ENCODE data around the gene RESP18.

- TF ChIP-seq, protein P1, sequence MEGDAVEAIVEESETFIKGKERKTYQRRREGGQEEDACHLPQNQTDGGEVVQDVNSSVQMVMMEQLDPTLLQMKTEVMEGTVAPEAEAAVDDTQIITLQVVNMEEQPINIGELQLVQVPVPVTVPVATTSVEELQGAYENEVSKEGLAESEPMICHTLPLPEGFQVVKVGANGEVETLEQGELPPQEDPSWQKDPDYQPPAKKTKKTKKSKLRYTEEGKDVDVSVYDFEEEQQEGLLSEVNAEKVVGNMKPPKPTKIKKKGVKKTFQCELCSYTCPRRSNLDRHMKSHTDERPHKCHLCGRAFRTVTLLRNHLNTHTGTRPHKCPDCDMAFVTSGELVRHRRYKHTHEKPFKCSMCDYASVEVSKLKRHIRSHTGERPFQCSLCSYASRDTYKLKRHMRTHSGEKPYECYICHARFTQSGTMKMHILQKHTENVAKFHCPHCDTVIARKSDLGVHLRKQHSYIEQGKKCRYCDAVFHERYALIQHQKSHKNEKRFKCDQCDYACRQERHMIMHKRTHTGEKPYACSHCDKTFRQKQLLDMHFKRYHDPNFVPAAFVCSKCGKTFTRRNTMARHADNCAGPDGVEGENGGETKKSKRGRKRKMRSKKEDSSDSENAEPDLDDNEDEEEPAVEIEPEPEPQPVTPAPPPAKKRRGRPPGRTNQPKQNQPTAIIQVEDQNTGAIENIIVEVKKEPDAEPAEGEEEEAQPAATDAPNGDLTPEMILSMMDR (IDR thresholded peaks at IDR 0.05): no peak
- no peak for TF ChIP-seq TAF1 (IDR thresholded peaks at IDR 0.05; ENCODE audit: borderline replicate concordance, low read depth, low read length)
- no peak for TF ChIP-seq SMC3 (IDR thresholded peaks at IDR 0.05; ENCODE audit: low read depth, low read length)
- TF ChIP-seq, protein P2, sequence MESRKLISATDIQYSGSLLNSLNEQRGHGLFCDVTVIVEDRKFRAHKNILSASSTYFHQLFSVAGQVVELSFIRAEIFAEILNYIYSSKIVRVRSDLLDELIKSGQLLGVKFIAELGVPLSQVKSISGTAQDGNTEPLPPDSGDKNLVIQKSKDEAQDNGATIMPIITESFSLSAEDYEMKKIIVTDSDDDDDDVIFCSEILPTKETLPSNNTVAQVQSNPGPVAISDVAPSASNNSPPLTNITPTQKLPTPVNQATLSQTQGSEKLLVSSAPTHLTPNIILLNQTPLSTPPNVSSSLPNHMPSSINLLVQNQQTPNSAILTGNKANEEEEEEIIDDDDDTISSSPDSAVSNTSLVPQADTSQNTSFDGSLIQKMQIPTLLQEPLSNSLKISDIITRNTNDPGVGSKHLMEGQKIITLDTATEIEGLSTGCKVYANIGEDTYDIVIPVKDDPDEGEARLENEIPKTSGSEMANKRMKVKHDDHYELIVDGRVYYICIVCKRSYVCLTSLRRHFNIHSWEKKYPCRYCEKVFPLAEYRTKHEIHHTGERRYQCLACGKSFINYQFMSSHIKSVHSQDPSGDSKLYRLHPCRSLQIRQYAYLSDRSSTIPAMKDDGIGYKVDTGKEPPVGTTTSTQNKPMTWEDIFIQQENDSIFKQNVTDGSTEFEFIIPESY (IDR thresholded peaks at IDR 0.05; ENCODE audit: borderline replicate concordance, low read depth): no peak
- no peak for TF ChIP-seq MXI1 (IDR thresholded peaks at IDR 0.05; ENCODE audit: low read depth, low read length)
- TF ChIP-seq POLR2AphosphoS5 (IDR thresholded peaks at IDR 0.05; ENCODE audit: low read depth, low read length): no peak
- TF ChIP-seq NFIC (IDR thresholded peaks at IDR 0.05; ENCODE audit: borderline replicate concordance): no peak
- no peak for TF ChIP-seq EP300 (IDR thresholded peaks at IDR 0.05; ENCODE audit: borderline replicate concordance in 1 of 2, low read depth in 1 of 2, low read length in 1 of 2)
- TF ChIP-seq, protein P3, sequence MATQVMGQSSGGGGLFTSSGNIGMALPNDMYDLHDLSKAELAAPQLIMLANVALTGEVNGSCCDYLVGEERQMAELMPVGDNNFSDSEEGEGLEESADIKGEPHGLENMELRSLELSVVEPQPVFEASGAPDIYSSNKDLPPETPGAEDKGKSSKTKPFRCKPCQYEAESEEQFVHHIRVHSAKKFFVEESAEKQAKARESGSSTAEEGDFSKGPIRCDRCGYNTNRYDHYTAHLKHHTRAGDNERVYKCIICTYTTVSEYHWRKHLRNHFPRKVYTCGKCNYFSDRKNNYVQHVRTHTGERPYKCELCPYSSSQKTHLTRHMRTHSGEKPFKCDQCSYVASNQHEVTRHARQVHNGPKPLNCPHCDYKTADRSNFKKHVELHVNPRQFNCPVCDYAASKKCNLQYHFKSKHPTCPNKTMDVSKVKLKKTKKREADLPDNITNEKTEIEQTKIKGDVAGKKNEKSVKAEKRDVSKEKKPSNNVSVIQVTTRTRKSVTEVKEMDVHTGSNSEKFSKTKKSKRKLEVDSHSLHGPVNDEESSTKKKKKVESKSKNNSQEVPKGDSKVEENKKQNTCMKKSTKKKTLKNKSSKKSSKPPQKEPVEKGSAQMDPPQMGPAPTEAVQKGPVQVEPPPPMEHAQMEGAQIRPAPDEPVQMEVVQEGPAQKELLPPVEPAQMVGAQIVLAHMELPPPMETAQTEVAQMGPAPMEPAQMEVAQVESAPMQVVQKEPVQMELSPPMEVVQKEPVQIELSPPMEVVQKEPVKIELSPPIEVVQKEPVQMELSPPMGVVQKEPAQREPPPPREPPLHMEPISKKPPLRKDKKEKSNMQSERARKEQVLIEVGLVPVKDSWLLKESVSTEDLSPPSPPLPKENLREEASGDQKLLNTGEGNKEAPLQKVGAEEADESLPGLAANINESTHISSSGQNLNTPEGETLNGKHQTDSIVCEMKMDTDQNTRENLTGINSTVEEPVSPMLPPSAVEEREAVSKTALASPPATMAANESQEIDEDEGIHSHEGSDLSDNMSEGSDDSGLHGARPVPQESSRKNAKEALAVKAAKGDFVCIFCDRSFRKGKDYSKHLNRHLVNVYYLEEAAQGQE (IDR thresholded peaks at IDR 0.05; ENCODE audit: low read depth, low read length): no peak
- no peak for TF ChIP-seq MAX (IDR thresholded peaks at IDR 0.05; ENCODE audit: low read depth)
Observed at GRCh38 chr2:219282943-219283581, 49.5 kb downstream of the RESP18 start.

Data from SK-N-SH (cell line).